ENCODE results near the gene RFX1. TPM values are rescaled to one million over a fixed set of nuclear protein-coding genes. Genes with fewer than 3 reads are reported as not detected.
"Not testable (repeated sequence)": the region's sequence is repeated elsewhere in the genome, so short reads cannot be mapped to it uniquely, and the experiment has no call there.

The RFX1 gene
- polyA plus RNA-seq, 1 donor from 2014 or later: 3.7 TPM

- H3K9me3 Mint-ChIP-seq: not testable (repeated sequence)
These were observed 34.3 kb downstream of the RFX1 start for GRCh38 chr19:13971868-13972267.

GRCh38 chr19:13969897-13970296 is 36.2 kb downstream of the RFX1 start:
- H3K9me3 Mint-ChIP-seq: no peaks in the 10 kb centered on the region
- H3K4me1 Mint-ChIP-seq: peaks cover 0 to 7% (median 2%) of the 10 kb centered on the region in 3 donors
- H3K4me3 Mint-ChIP-seq: no peak overlapping the region
- H3K27ac Mint-ChIP-seq: no peak overlapping the region
- peaks cover 6% of the 10 kb centered on the region for H3K36me3 Mint-ChIP-seq
- no peaks in the 10 kb centered on the region for H3K27me3 Mint-ChIP-seq

More at GRCh38 chr19:13971868-13972267, 34.3 kb downstream of the RFX1 start:
- H3K27ac Mint-ChIP-seq, H3K36me3 Mint-ChIP-seq, H3K27me3 Mint-ChIP-seq, H3K4me3 Mint-ChIP-seq: not testable (repeated sequence)
- peaks cover 3 to 12% (median 4%) of the 10 kb centered on the region in 3 donors for H3K4me1 Mint-ChIP-seq

GRCh38 chr19:13968999-13969398 is 37.1 kb downstream of the RFX1 start:
- Mint-ChIP-seq H3K27me3 (no peaks in the 10 kb centered on the region), H3K27ac (peak overlapping the region in 2 of 3 donors; percentile 48 to 67), H3K36me3 (peaks cover 6% of the 10 kb centered on the region), H3K9me3 (no peaks in the 10 kb centered on the region), H3K4me3 (no peak overlapping the region), H3K4me1 (peaks cover 0 to 2% (median 1%) of the 10 kb centered on the region in 3 donors)

GRCh38 chr19:13968383-13968935 is 37.7 kb downstream of the RFX1 start:
- Mint-ChIP-seq H3K27me3 (no peaks in the 10 kb centered on the region), H3K36me3 (peaks cover 6% of the 10 kb centered on the region), H3K27ac (no peak overlapping the region), H3K4me1 (no peaks in the 10 kb centered on the region), H3K9me3 (no peaks in the 10 kb centered on the region), H3K4me3 (no peak overlapping the region)

GRCh38 chr19:13967206-13967605 is 38.9 kb downstream of the RFX1 start:
- not testable (repeated sequence) for H3K4me1 Mint-ChIP-seq, H3K27me3 Mint-ChIP-seq, H3K36me3 Mint-ChIP-seq, H3K9me3 Mint-ChIP-seq
- peak overlapping the region in 1 of 4 donors; percentile 63 for H3K4me3 Mint-ChIP-seq
- H3K27ac Mint-ChIP-seq: peak overlapping the region in 1 of 3 donors; percentile 62

GRCh38 chr19:13966684-13967128 is 39.4 kb downstream of the RFX1 start:
- H3K9me3 Mint-ChIP-seq: no peaks in the 10 kb centered on the region
- no peaks in the 10 kb centered on the region for H3K27me3 Mint-ChIP-seq
- peaks cover 6% of the 10 kb centered on the region for H3K36me3 Mint-ChIP-seq
- peak overlapping the region in 1 of 4 donors; percentile 63 for H3K4me3 Mint-ChIP-seq
- H3K4me1 Mint-ChIP-seq: no peaks in the 10 kb centered on the region
- H3K27ac Mint-ChIP-seq: no peak overlapping the region

- Mint-ChIP-seq H3K9me3 (no peaks in the 10 kb centered on the region), H3K27ac (no peak overlapping the region), H3K27me3 (no peaks in the 10 kb centered on the region), H3K4me3 (peak overlapping the region in 1 of 4 donors; percentile 17), H3K4me1 (no peaks in the 10 kb centered on the region), H3K36me3 (peaks cover 6% of the 10 kb centered on the region)
These were observed 40.0 kb downstream of the RFX1 start for GRCh38 chr19:13965926-13966683.

- Mint-ChIP-seq H3K4me3 (no peak overlapping the region), H3K9me3 (no peaks in the 10 kb centered on the region), H3K27ac (no peak overlapping the region), H3K27me3 (no peaks in the 10 kb centered on the region), H3K4me1 (no peaks in the 10 kb centered on the region), H3K36me3 (peaks cover 6% of the 10 kb centered on the region)
These were observed 40.7 kb downstream of the RFX1 start for GRCh38 chr19:13965377-13965896.

GRCh38 chr19:13964776-13965175 is 41.3 kb downstream of the RFX1 start:
- peaks cover 0 to 1% (median 0%) of the 10 kb centered on the region in 3 donors for H3K4me1 Mint-ChIP-seq
- H3K36me3 Mint-ChIP-seq: peaks cover 6% of the 10 kb centered on the region
- H3K27me3 Mint-ChIP-seq: no peaks in the 10 kb centered on the region
- no peaks in the 10 kb centered on the region for H3K9me3 Mint-ChIP-seq
- peak overlapping the region in 2 of 3 donors; percentile 64 to 76 for H3K27ac Mint-ChIP-seq
- no peak overlapping the region for H3K4me3 Mint-ChIP-seq

- Mint-ChIP-seq H3K4me1 (peaks cover 0 to 2% (median 0%) of the 10 kb centered on the region in 3 donors), H3K4me3 (no peak overlapping the region), H3K36me3 (peaks cover under 1% of the 10 kb centered on the region), H3K27ac (no peak overlapping the region), H3K27me3 (no peaks in the 10 kb centered on the region), H3K9me3 (no peaks in the 10 kb centered on the region)
These were observed 42.5 kb downstream of the RFX1 start for GRCh38 chr19:13963603-13964105.

- Mint-ChIP-seq H3K9me3 (no peaks in the 10 kb centered on the region), H3K27ac (no peak overlapping the region), H3K36me3 (no peaks in the 10 kb centered on the region), H3K4me3 (no peak overlapping the region), H3K27me3 (no peaks in the 10 kb centered on the region), H3K4me1 (peaks cover 0 to 2% (median 0%) of the 10 kb centered on the region in 3 donors)
These were observed 43.2 kb downstream of the RFX1 start for GRCh38 chr19:13962699-13963602.

- H3K27ac Mint-ChIP-seq: peak overlapping the region in 1 of 3 donors; percentile 26
- no peaks in the 10 kb centered on the region for H3K9me3 Mint-ChIP-seq
- no peaks in the 10 kb centered on the region for H3K36me3 Mint-ChIP-seq
- no peak overlapping the region for H3K4me3 Mint-ChIP-seq
- no peaks in the 10 kb centered on the region for H3K27me3 Mint-ChIP-seq
- H3K4me1 Mint-ChIP-seq: peaks cover 0 to 2% (median 0%) of the 10 kb centered on the region in 3 donors
These were observed 44.1 kb downstream of the RFX1 start for GRCh38 chr19:13961826-13962698.

- peaks cover 0 to 2% (median 0%) of the 10 kb centered on the region in 3 donors for H3K4me1 Mint-ChIP-seq
- H3K4me3 Mint-ChIP-seq: peak overlapping the region in 1 of 4 donors; percentile 23
- H3K27ac Mint-ChIP-seq: peak overlapping the region in 1 of 3 donors; percentile 26
These were observed 45.0 kb downstream of the RFX1 start for GRCh38 chr19:13960863-13961784.

More at GRCh38 chr19:13960863-13961784, 45.0 kb downstream of the RFX1 start:
- no peaks in the 10 kb centered on the region for H3K9me3 Mint-ChIP-seq
- H3K27me3 Mint-ChIP-seq: no peaks in the 10 kb centered on the region
- no peaks in the 10 kb centered on the region for H3K36me3 Mint-ChIP-seq
